ENCODE data around the gene OR2L13. TPM values are rescaled to one million over a fixed set of nuclear protein-coding genes. Genes with fewer than 3 reads are reported as not detected.

Gene OR2L13
- total RNA-seq, 1 experiment from 2014 or later = not detected

GRCh38 chr1:248065071-248065470 lies 29.9 kb upstream of the OR2L13 start:
- Histone ChIP-seq H3K14ac (ENCODE audit: insufficient read depth, low read length) (no peak overlapping the region), H2AFZ (ENCODE audit: low read length) (no peak overlapping the region), H2AK5ac (ENCODE audit: insufficient read length, low read length) (no peak overlapping the region), H3K9ac (ENCODE audit: extremely low read depth, insufficient read length, low read length) (no peak overlapping the region), H4K5ac (ENCODE audit: insufficient read length, low read depth, low read length) (no peak overlapping the region), H2BK12ac (ENCODE audit: insufficient read length, low read depth, low read length) (no peak overlapping the region), H4K91ac (ENCODE audit: insufficient read length, low read depth, low read length) (no peak overlapping the region), H3K4me2 (ENCODE audit: insufficient read depth, insufficient read length, low read length) (no peak overlapping the region), H2BK20ac (ENCODE audit: low read depth, low read length, poor library complexity, severe bottlenecking) (no peak overlapping the region), H3K23ac (ENCODE audit: insufficient read length, low read depth, low read length) (no peak overlapping the region), H2BK5ac (ENCODE audit: insufficient read length, low read length) (no peak overlapping the region), H2BK120ac (ENCODE audit: low read depth, low read length, poor library complexity, severe bottlenecking) (no peak overlapping the region), H3K79me1 (ENCODE audit: insufficient read depth, low read depth, low read length, poor library complexity, severe bottlenecking) (no peaks in the 10 kb centered on the region), H2BK15ac (ENCODE audit: low read depth, low read length) (no peak overlapping the region), H3K79me2 (ENCODE audit: insufficient read depth, low read length) (no peaks in the 10 kb centered on the region), H4K8ac (replicated peaks; ENCODE audit: insufficient read length, low read depth, low read length) (no peak overlapping the region), H3K56ac (ENCODE audit: insufficient read length, low read depth, low read length) (no peak overlapping the region), H3K18ac (ENCODE audit: insufficient read length, low read depth, low read length) (no peak overlapping the region), H3K27ac (ENCODE audit: insufficient read length, low read depth, low read length) (no peak overlapping the region), H3K27me3 (ENCODE audit: insufficient read depth, low read length) (no peaks in the 10 kb centered on the region), H3K23me2 (ENCODE audit: insufficient read length, low read depth, low read length, poor library complexity, severe bottlenecking) (no peaks in the 10 kb centered on the region), H3K9me3 (ENCODE audit: control insufficient read depth, low read depth, low read length) (peaks cover 32% of the 10 kb centered on the region), H3K4ac (ENCODE audit: low read depth, low read length) (no peak overlapping the region), H3K4me1 (ENCODE audit: insufficient read depth, low read length) (no peaks in the 10 kb centered on the region), H3T11ph (ENCODE audit: low read length) (no peak overlapping the region), H4K20me1 (ENCODE audit: control insufficient read depth, insufficient read depth, insufficient read length) (no peaks in the 10 kb centered on the region)
- H3K4me1 Mint-ChIP-seq = no peaks in the 10 kb centered on the region
- H3K4me3 Mint-ChIP-seq = no peak overlapping the region
- H3K27ac Mint-ChIP-seq = no peak overlapping the region
- TF ChIP-seq CTCF (conservative IDR thresholded peaks at IDR 0.05) = no peak
- no peaks in the 10 kb centered on the region; the same call in none of the 2 replicates for H3K27me3 Mint-ChIP-seq (ENCODE audit: low read depth)
- WGBS (ENCODE audit: extremely low coverage, insufficient read length, low lambda C conversion rate) = no CpG with 5 or more reads among the region's 2 CpGs
- H3K9me3 Mint-ChIP-seq = peaks cover 76 to 86% of the 10 kb centered on the region in 2 experiments
- peaks cover 0 to 13% (median 0%) of the 10 kb centered on the region in 3 experiments; a peak in 2 of 7 replicates for H3K36me3 Mint-ChIP-seq (ENCODE audit: insufficient read depth in 1 of 3, low read depth in 3 of 3)
- no peak for DNase-seq
